NCI-H446 (cell line): Measurements from ENCODE around the gene TBC1D14.
"Not testable (repeated sequence)": the region's sequence is repeated elsewhere in the genome, so short reads cannot be mapped to it uniquely, and the experiment has no call there.

Experiments used
- DNase-seq, 2 experiments: peaks; one replicate each; lab custom pipeline; 2025; lab: John Stamatoyannopoulos, UW

Gene TBC1D14

DNA sequence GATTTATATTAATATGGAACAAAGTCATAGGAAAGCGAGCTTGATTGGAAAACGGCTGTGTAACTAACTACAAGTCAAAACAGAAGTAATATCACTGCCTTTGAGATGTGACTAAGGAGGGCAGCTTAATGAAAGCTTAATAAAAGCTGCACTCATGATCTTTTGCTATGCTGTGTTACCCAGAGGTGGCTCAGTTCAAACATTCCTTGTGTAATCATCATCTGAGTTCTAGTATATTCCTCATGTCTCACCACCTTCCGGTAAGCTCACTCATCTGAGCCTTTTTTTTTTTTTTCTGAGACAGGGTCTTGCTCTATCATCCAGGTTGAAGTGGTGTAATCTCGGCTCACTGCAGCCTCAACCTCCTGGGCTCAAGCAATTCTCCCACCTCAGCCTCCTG lies 153.2 kb downstream of the TBC1D14 start:
- DNase-seq = no peak

GRCh38 chr4:7063362-7063761 lies 153.7 kb downstream of the TBC1D14 start:
- DNase-seq = no peak

DNA sequence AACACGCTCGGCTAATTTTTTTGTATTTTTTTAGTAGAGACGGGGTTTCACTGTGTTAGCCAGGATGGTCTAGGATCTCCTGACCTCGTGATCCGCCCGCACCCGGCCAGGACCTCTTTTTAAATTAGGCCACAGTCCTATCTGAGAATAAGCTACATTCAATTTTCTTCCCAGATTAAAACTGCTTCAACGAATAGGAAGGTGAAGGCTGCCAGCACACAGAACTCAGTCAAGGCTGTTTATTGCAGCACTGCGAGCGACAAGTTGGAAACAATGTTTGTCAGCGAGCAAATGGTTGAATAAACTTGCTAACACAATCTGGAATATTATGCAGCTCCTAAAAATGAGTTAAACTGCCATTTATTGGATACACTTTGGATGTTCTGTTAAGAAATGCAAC lies 156.4 kb downstream of the TBC1D14 start:
- no peak for DNase-seq

DNA sequence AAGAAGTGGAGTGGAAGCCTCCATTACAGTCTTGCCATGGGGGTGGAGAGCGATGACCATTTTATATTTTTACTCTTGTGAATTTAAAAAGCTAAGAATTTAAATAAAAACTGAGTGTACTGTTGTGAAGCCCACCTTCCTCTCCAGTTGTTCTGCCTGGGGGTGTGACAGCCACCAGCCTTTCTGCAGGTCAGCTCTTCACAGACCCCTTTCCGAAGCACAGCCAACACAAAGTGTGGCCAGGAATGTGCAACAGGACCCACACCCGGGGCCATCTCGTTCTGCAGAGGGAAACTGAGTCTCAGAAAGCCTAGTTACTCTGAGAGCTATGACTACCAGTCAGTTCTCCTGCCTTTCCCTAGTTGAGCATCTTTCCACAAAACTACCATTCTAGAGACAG lies 156.9 kb downstream of the TBC1D14 start:
- DNase-seq = no peak

GRCh38 chr4:7067126-7067451 lies 157.5 kb downstream of the TBC1D14 start:
- no peak for DNase-seq

- DNase-seq = peak; percentile 93 to 97
Measured at GRCh38 chr4:7067452-7068278, 158.0 kb downstream of the TBC1D14 start, which contains the start of gene GRPEL1. TSS of gene GRPEL1 (minus strand) at chr4:7068064. CDS start at chr4:7068032, 32 bp downstream.

DNA sequence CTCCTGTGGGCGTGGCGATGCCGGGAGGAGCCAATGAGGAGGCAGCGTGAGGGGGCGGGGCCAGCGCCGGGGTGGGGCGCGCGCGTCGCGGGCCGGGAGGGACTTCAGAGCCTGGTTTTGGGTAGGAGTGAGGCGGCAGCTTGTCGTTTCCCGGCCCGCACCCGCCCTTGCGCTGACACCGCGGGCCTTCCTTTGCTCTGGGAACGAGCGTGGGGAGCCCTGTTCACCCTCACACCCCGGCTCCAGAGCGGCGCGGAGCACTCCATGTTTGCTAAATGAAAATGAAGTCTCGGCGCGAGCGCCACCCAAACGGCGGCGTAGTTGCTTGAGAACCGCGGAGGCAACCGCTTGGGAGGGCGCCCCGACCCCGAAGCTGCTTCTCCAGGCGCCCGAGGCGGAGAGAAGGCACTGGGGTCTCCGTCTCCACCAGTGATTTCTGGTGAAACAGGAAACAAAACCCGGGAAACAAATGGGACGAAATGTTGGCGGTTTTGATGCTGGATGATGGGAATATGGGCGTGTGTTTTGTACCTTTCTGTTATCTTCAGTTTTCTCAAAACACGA lies 158.7 kb downstream of the TBC1D14 start:
- DNase-seq = no peak

- DNase-seq = no peak
Measured at GRCh38 chr4:7068883-7069282, 159.3 kb downstream of the TBC1D14 start.

- DNase-seq = peak in 1 of 2 experiments; percentile 39
Measured at GRCh38 chr4:7070729-7071511, 161.3 kb downstream of the TBC1D14 start.

DNA sequence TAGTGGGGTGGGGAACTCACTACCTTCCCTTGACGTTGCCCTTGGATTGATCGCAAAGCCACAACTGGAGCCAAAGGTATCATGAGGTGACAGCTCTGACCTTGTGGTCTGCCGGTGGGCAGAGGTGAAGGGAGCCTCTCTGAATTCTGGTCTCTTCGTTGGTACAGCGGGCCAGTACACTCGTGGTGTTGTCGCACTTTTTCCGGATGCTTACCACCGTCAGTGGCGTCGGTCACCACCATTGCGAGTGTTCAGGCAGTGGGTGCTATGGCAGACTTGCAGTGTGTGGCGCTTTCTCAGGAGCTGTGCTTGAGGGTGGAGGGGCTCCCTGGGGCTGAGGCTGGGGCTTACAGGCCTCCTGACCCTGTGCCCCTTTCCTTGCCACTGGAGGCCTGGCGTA lies 163.4 kb downstream of the TBC1D14 start:
- DNase-seq = no peak

- peak in 1 of 2 experiments; percentile 39 for DNase-seq
Measured at GRCh38 chr4:7073526-7074390, 164.1 kb downstream of the TBC1D14 start.

GRCh38 chr4:7074426-7074825 lies 164.8 kb downstream of the TBC1D14 start:
- no peak for DNase-seq

DNA sequence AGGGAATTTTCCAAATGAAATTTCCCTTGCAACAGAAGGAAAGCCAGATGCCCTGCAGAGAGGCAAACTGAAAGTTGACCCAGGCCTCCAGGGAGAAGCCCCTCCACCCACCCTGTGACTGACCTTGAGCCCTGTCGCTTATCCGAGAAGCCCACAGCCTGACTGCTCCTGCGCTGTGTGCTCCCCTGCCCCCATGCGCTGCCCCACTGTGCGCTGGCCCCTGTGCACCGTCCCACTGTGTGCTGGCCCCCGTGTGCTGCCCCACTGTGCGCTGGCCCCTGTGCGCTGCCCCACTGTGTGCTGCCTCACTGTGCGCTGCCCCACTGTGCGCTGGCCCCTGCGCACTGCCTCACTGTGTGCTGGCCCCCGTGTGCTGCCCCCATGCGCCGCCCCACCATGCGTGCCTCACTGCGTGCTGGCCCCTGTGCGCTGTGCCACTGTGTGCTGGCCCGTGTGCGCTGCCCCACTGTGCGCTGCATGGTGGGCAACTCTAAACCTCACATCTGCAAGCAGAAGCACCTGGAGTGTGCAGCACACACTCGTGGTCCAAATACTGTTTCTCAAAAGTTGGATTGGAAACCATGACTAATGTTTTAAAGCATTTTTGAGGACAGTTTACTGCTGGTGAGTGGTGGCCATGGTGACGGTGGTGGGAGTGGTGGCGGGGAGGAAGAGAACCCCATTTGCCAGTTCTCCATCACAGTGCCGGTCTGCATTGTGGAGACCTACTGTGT lies 166.5 kb downstream of the TBC1D14 start:
- no peak for DNase-seq

DNA sequence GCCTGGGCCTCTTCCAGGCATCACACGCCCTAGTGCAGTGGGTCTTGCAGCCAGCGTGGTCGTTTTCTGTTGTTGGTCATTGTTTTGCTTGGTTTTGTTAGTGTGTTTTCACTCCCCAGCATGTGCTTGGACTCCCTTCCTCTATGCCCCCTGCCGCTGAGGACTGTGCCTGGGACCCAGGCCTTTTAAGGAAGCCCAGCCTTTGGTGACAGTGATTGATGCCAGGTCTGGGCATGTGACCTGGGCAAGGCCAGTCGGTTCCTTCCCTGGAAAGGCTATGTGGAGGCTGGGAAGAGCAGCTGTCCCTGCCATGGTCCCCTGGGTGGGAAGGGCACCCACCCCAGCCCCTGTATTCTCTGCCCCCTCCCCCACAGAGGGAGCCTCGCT lies 167.1 kb downstream of the TBC1D14 start:
- DNase-seq = no peak

GRCh38 chr4:7077371-7077770 lies 167.7 kb downstream of the TBC1D14 start:
- no peak for DNase-seq

DNA sequence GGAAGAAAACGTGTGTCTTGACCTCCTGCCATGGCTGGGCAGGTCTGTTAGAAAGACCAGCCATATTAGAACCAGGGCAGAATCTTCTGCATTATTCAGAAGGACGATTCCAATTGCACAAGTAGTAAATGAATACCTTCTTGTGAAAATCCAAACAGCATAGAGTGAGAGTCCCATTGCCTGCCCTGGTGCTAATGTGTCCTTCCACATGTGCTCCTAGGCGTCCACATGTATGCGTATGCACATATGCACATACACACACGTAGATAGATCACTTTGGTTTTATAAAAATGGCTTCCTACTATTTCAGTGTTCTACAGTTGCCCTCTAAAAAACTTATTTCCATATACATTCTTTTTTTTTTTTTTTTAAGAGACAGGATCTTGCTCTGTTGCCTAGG lies 168.4 kb downstream of the TBC1D14 start:
- DNase-seq = no peak

GRCh38 chr4:7079483-7079882 lies 169.9 kb downstream of the TBC1D14 start:
- not testable (repeated sequence) for DNase-seq

DNA sequence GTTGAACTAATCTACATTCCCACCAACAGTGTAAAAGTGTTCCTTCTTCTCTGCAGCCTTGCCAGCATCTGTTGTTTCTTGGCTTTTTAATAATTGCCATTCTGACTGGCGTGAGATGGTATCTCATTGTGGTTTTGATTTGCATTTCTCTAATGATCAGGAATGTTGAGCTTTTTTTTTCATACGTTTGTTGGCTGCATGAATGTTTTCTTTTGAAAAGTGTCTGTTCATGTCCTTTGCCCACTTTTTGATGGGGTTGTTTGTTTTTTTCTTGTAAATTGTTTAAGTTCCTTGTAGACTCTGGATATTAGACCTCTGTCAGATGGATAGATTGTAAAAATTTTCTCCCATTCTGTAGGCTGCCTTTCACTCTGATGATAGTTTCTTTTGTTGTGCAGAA lies 170.3 kb downstream of the TBC1D14 start:
- DNase-seq = not testable (repeated sequence)
